ENCODE results near the gene NDUFAF8. TPM values are rescaled to one million over a fixed set of nuclear protein-coding genes. Genes with fewer than 3 reads are reported as not detected.

The NDUFAF8 gene
- total RNA-seq, 3 donors from 2014 or later: 24.5 to 31.6 (median 31.2) TPM

DNA sequence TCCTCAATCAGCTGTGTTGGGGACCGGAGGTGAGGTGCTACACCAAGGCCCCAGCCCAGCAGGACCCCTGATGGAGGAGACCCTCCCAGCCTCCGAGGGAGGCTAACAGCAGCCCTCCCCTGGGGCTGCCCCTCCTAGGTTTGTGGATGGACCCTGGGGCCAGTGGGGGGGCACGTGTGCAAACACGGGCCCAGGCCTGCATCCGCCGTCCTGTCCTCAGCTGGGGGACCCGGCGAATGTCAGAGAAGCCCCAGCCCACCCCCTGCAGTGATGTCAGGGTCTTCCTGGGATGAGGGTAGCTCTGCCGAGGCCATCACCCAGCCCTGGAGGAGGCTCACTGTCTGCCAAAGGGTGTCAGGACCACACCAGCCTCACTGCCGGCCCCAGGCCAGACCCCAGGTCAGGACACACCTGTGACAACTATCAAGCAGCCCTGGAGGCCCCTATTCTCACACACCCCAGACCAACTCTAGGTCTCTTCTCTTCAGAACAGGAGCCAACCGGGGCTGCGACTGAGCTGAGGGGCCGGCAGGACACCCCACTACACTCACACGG lies 43.1 kb upstream of the NDUFAF8 start:
- ATAC-seq: no peak
- TF ChIP-seq, protein P1, sequence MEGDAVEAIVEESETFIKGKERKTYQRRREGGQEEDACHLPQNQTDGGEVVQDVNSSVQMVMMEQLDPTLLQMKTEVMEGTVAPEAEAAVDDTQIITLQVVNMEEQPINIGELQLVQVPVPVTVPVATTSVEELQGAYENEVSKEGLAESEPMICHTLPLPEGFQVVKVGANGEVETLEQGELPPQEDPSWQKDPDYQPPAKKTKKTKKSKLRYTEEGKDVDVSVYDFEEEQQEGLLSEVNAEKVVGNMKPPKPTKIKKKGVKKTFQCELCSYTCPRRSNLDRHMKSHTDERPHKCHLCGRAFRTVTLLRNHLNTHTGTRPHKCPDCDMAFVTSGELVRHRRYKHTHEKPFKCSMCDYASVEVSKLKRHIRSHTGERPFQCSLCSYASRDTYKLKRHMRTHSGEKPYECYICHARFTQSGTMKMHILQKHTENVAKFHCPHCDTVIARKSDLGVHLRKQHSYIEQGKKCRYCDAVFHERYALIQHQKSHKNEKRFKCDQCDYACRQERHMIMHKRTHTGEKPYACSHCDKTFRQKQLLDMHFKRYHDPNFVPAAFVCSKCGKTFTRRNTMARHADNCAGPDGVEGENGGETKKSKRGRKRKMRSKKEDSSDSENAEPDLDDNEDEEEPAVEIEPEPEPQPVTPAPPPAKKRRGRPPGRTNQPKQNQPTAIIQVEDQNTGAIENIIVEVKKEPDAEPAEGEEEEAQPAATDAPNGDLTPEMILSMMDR (IDR thresholded peaks at IDR 0.05): no peak
- Histone ChIP-seq H3K36me3 (ENCODE audit: low read depth) (no peaks in the 10 kb centered on the region), H3K4me3 (no peak overlapping the region), H3K9me3 (no peaks in the 10 kb centered on the region), H3K4me1 (ENCODE audit: low read depth) (no peaks in the 10 kb centered on the region)
- DNase-seq: no peak
- intact Hi-C loops (cut with DNase I, micrococcal nuclease): no loop called here

DNA sequence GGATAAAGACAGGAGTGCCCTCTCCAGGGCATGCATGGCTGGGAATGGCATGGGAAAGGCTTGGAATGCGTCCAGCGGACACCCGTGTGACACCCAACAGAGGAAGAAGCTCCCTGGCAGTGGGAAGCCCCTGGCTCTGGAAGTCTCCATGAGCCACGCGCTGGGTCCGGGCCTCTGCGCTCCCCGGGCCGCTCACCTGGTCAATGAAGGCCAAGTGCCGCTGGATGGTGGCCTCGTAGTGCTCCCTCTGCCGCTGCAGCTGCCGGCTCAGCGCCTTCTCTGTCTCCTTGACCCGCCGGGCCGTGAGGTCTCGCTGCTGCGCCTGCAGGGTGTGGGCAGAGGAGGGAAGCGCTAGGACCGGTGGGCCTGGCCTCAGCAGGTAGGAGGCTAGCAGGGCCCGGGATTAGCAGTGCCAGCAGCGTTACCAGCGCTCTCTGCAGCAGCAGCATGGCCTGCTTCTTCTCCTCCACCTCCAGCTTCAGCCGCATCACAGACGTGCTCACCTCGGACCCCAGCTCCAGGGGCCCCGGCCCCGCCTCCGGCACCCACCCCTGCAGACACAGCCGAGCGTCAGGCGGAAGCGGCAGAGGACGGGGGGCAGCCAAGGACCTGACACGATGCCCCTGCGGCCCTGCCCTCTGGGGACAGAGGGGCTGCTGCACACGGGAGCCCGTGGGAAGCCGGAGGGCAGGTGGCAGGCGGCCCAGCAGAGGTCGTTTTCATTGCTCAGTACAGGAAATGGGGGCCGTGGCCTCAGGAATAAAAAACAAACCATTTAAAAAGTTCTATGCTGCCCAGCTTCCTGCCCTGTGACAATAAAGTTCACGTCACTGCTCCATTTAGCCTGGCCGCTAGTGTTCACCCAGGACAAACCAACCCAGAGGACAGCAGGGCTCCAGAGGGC lies 42.4 kb upstream of the NDUFAF8 start:
- TF ChIP-seq, protein P1 (IDR thresholded peaks at IDR 0.05): no peak
- Histone ChIP-seq H3K4me3 (no peak overlapping the region), H3K36me3 (ENCODE audit: low read depth) (no peaks in the 10 kb centered on the region), H3K4me1 (ENCODE audit: low read depth) (no peaks in the 10 kb centered on the region), H3K9me3 (no peaks in the 10 kb centered on the region)
- no peak for DNase-seq
- intact Hi-C loops (cut with DNase I, micrococcal nuclease): no loop called here
- ATAC-seq: no peak

DNA sequence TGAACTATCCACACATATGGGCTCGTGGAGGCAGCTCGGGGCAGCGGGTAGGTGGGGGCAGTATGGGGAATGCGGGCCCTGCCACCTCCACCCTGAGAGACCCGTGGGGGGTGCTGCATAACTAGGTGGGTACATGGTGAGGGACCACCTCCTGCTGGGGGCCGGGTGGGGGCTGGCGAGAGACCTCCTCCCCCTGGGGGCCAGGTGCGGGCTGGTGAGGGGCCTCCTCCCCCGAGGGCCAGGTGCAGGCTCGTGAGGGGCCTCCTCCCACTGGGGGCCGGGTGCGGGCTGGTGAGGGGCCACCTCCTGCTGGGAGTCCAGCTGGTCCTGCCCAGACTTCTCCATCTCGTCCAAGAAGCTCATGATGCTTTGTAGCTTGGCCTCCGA lies 41.7 kb upstream of the NDUFAF8 start:
- no peak for ATAC-seq
- intact Hi-C loops (cut with DNase I, micrococcal nuclease): no loop called here
- no peaks in the 10 kb centered on the region for H3K36me3 ChIP-seq (ENCODE audit: low read depth)

DNA sequence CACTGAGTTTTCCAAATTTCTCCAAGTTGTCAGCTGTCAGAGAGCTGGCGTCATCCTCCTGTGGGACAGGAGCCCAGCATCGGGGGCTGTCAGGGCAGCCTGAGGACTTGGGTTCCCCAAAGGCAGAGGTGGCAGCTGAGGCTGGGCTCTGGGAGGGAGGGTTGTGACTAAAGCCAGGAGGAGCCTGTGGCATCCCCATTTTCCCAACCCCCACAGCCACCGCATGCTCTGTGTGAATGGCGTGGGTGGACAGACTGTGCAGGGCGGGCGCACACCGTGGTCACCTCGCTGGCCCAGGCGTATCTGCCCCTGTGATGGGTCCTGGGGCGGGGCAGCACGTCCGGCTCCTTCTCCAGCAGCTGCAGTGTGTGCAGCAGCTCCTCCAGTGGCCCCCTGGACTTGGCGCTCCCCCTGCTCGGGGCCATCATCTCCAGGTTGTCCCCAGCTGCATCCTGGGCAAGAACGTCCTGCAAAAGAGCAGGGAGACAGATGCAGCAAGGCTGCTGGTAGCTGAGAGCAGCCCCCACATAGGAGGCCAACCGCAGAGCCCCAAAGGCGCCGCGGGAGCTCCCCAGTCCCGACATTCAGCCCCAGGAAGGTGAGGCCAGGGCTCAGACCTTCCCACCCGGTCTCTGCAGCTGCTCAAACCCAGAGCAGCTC lies 41.2 kb upstream of the NDUFAF8 start:
- Histone ChIP-seq H3K36me3 (ENCODE audit: low read depth) (no peaks in the 10 kb centered on the region), H3K4me1 (ENCODE audit: low read depth) (no peaks in the 10 kb centered on the region), H3K4me3 (no peak overlapping the region), H3K9me3 (no peaks in the 10 kb centered on the region)
- no peak for DNase-seq
- TF ChIP-seq, protein P1 (IDR thresholded peaks at IDR 0.05): no peak
- intact Hi-C loops (cut with DNase I, micrococcal nuclease): no loop called here
- no peak for ATAC-seq

More for the DNA sequence above, 41.7 kb upstream of the NDUFAF8 start:
- Histone ChIP-seq H3K9me3 (no peaks in the 10 kb centered on the region), H3K4me1 (ENCODE audit: low read depth) (no peaks in the 10 kb centered on the region), H3K4me3 (no peak overlapping the region)
- DNase-seq: no peak
- TF ChIP-seq, protein P1 (IDR thresholded peaks at IDR 0.05): no peak

DNA sequence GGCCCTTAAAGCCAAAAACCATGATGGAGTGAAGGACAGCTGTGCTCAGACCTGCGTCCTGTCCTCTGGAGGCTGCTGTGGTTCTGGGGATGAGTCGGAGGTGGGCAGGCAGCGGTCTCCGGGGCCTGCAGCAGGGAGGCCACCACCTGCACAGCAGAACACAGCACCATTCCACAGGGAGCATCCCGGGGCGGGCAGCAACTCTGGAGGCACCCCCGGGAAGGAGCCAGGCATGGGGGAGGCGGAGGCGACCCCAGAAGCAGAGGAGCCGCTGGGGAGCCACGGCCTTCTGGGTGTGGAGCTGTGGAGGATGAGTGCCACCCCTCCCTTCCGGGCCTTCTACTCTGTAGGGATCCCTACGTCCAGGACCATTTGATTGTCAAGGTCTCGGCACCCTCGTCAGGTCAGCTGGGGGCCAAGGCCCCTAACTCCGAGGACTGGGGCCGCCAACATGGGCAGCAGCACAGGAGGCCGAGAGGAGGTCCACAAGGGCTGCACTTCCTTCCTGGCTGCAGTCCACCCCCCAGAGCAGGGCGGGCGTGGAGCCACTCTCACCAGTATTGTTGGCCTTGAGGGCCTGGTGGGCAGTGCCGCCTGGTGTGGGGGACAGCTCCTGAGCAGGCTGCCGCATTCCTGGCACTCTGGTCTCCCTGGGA lies 40.2 kb upstream of the NDUFAF8 start:
- Histone ChIP-seq H3K9me3 (no peaks in the 10 kb centered on the region), H3K36me3 (ENCODE audit: low read depth) (no peaks in the 10 kb centered on the region), H3K4me1 (ENCODE audit: low read depth) (no peaks in the 10 kb centered on the region), H3K4me3 (no peak overlapping the region)
- DNase-seq (no peak), ATAC-seq (no peak)
- intact Hi-C loops (cut with DNase I, micrococcal nuclease): no loop called here
- TF ChIP-seq, protein P1 (IDR thresholded peaks at IDR 0.05): no peak
